Stimulated activated CD8-positive, alpha-beta memory T cell treated with anti-CD3 and anti-CD28 coated beads, Interleukin-15, amount 100 ng/mL, for 1 hour (primary cell): ENCODE results near the gene DSTYK.
"Not testable (repeated sequence)": the region's sequence is repeated elsewhere in the genome, so short reads cannot be mapped to it uniquely, and the experiment has no call there.

ENCODE experiments used
- DNase-seq: peaks from one replicate; pipeline ENCODE4 v3.0.0-alpha.2; 2020; ENCODE audit warnings: low read depth

Gene DSTYK

DNA sequence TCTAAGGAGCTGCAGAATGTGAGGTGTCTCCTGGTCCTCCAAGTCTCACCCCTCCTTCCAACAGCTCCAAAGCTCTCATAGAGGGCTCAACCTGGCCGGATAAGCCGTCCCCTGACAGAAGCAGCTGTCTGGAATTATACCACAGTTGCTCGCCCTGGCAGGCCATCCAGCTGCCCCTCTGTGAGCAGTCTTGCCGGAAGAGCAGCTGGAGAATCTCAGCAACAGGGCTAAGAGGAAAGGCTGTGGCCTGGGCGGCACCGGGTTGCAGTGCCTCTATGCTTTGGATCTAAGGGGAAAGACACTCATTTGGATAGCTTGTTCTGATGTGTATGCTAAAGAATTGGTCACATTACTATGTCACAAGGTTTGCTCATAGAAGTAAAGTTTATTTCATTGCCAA is 28.6 kb upstream of the DSTYK start:
- DNase-seq = no peak

DNA sequence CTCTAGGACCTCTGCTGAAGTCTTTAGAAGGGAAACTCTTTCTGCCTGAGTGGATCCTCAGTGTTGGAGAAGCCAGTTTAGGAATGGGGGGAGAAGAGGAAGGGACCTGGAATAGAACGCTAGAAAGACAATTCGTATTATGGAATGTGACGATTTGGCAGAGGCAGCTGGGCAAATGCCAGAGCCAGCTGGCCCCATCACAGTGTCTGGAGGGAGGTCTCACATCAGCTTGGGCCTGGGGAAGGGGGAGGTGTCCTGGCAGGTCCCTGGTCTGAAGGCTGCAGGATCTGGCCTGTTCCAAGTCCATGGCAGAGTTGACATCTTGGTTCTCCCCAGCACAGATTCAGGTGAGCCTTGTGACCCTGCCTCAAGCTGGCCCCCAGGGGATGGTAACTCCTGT is 27.6 kb upstream of the DSTYK start:
- DNase-seq = no peak

DNA sequence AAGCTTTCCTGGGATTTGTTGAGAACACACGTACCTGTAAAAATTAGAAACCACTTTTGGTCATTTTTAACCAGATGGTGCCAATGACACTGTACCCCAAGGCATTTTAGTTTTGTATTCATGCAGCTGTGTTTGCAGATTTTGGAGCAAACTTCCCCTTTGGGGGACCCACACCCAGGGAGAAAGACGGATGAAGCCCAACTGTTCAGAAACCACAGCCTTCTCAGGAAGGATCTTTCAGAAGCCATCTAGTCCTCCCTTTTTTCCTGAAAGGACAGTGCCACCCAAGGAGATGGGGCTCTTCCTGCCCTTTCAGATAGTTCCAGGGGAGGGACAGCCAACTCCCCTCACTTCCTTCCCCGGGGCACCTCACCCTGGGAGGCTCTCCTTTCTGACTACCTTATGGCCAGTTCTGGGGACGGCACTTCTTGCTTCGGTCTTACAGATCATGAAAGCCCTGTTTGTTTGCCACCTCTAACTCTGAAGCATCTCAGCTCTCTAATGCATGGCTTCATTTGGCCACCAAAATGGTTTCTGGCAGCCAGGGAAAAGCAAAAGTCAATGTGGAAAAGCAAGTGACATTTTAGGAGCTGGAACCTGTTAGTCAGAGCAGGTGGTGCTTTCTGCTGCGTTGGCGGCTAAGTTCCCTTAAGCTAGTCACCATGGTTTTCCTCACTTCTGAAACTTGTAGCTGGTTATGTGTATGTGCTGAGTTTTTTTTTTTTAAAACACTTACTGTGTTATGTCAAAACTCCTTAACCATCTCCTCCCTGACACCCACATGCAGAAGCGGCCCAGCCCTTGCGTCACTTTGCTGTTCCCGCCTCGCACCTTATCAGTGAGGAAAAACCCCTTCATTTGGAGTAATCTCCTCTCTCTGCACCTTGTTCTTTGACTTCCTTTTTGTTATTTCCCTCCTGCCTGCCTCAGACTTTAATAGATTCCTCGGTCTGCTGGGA is 26.3 kb upstream of the DSTYK start:
- DNase-seq = no peak

DNA sequence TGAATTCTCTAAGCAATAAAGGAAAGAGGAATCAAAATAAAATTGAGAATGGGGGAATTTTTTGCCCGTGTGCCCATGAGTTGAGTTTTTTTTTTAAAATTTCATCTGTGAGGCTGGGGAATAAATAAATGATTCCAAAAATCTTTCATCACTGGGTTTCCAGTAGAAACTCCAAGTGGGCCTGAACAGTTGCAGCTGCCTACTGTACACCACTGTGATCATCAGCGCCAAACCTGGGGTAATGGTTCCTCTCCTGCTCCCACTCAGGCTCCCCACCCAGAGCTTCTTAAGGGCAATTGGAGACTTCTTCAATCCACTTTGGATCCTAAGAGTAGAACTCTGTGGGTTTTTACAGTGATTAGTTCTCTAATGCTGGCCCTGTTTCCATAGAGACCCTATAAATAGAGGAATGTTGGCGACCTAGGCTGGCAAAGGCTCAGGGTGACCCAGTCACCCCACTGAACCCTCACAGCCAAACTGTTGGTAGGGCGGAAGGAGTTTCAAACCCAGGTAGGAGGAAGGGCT is 25.5 kb upstream of the DSTYK start:
- DNase-seq = no peak

DNA sequence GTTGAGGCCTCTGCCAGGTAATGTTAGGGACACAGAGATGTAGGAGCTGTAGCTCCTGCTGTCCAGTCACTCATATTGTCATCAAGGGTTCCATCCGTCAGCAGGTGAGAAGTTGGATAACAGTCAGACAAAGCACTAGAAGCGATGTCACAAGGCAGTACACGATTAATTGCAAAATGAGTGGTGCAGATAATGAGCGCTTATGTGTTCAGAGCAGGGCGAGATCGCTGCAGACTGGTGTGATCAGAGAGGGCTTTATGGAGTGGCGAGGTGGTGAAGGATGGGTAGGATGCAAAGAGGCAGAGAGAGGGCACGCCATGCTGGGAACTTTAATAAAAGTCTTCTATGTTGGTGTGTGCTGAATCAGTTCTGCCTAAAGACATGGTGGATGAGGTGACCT is 25.0 kb upstream of the DSTYK start:
- DNase-seq = no peak

DNA sequence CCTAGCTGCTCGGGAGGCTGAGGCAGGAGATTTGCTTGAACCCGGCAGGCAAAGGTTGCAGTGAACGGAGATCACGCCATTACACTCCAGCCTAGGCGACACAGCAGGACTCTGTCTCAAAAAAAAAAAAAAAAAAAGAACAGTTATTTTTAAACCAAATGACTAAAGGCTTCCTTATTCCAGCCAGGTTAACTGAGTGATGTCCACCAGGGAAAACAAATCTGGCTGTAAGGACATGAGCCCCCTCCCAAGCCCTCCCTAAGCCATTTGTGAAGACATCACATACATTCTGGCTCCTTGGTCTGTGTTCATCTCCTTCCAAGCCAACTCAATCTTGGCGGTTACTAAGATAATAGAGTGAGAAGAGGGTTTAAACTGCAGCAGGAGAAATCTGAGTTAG is 24.4 kb upstream of the DSTYK start:
- no peak for DNase-seq

DNA sequence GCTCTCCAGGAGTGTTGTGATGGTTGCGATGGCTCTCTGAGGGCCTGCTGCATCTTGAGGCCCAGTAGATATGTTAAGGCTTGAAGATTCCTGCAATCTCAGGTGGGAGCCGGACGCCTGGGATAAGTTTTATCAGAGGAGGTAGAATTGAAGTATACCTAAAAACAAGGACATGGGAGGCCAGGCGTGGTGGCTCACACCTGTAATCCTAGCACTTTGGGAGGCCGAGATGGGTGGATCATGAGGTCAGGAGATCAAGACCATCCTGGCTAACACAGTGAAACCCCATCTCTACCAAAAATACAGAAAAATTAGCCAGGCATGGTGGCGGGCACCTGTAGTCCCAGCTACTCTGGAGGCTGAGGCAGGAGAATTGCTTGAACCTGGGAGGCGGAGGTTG is 22.5 kb upstream of the DSTYK start:
- DNase-seq = not testable (repeated sequence)

DNA sequence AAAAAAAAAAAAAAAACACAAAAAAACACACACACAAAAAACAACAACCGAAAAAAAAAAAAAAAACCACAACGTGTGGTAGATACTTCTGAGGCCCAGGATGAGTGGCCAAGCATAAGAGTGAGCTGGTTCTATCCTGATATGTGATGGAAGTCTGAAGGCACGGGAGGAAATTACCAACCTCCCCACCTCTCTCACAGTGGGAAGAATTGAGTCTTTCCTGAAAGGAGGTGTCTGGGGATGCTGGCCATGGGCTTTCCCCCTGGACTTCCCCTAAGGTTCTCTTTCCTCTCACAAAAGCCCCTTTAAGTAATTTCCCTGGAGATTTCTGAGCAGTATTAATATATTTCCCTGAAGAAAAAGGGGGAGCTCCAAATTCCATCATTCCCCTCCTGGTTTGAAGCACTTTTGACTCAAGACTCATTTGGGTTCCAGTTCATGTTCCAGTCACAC is 21.5 kb upstream of the DSTYK start:
- DNase-seq = no peak

DNA sequence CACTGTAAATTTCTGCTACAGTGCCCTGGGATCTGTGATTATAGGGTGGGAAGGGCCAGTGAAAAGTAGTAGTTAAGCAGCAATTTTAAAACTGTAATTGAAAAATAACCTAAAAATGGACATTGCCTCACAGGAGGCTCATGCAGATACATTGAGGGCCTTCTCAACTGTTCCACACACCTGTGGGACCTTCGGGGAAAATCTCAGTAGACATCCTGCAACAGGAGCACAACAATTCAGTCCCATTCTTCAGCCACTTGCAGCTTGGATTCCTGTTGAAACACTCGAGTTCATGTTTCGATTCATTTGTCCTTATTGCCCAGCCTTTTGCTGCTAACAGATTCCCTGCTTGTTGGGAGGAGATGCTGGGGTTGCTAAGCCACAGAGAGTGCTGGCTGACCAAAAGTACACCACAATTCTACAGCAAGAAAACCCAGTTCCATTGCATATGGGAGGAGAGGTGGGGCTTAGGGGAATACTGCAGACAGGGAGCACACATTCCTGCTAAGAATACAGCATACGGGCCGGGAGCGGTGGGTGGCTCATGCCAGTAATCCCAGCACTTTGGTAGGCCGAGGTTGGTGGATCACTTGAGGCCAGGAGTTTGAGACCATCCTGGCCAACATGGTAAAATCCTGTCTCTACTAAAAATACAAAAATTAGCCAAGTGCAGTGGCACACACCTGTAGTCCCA is 20.8 kb upstream of the DSTYK start:
- no peak for DNase-seq

DNA sequence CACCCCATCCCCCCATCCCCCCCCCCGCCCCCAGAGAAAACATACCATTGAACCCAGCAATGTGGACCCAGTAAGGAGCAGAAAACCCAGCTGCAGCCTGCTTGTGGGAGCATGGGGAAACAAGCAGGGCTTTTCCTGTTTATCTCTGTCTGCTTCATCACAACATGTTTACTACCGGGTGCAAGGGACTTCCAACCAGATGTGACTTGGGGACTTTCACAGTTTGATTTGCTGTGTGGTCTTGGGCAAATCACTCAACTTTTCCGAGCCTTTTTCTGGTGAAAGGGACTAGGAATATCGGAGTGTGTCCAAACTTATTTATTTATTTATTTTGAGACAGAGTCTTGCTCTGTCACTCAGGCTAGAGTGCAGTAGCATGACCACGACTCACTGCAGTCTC is 19.5 kb upstream of the DSTYK start:
- no peak for DNase-seq

DNA sequence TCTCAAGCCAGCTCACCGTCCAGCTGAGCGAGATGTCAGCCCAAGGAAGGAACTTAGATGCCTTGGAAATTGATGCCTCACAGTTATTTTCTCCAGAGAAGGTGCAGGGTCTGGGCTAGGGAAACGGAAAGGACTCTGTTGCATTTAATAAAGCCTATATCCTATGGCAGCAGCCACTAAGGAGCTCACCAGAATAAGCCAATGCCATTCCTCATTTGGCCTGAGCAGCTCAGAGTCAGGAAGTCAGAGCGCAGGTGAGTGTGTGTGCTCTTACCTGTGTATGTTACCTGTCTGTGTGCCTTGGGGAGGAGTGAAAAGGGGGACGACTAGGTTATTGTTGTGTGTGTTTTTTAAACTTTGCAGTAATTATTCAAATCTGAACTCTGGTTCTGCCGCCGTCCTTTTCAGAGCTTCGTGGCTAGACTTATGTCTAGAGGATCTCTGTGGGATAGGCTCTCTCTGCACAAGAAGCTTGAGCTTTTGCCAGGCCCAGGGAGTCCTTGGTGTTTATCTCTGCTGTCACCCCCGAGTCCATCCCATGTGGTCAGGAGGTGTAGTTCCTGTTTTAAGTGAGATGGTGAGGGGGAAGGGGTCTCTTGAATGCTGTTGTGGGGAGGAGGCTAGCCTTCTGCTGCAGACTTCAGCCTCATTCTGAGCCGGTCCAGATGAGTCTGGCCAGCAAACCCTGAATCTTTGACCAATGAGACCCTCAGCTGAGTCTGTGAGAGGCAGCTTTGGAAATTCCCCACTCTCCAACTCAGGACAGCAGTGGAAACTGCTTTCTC is 18.6 kb upstream of the DSTYK start:
- no peak for DNase-seq

DNA sequence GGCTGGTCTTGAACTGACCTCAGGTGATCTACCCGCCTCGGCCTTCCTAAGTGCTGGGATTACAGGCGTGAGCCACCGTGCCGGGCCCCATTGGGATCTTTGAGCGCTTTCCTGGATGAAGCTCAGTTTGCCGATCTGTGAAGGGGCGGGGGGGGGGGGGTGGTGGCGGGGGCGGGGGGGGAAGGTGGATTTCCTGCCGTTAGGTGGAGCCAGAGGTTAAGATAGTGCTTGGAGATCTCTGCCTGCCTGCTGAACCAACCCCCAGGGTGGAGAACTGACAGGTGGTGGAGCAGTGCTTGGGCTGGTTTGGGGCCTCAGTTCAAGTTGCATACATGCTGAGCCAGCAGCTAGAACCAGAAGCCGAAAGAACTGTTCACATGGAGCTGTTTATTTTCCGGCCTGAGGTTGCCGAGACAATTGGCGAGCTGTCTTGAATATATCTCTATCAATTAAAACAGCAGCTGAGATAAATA is 17.9 kb upstream of the DSTYK start:
- DNase-seq = no peak

DNA sequence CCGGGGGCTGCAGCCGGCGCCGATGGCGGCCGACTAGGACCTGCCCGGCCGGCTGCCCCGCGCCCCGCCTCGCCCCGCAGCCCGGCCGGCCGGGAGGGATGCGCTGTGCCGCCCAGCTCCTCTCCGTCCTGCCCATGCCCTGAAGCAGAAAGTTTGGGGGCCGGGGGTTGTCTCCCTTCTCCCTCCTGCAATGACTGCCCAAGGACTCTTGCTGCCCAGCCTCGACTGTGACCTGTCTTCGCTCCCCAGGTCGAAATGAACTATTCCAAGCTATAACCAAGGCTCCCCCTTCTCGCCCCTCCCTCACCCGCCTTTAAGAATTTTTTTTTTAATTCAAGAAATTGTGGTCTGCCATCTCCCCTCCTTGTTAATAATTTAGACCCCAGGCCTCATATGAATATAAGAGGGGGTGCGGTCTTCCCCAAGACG is 16.6 kb upstream of the DSTYK start:
- no peak for DNase-seq

DNA sequence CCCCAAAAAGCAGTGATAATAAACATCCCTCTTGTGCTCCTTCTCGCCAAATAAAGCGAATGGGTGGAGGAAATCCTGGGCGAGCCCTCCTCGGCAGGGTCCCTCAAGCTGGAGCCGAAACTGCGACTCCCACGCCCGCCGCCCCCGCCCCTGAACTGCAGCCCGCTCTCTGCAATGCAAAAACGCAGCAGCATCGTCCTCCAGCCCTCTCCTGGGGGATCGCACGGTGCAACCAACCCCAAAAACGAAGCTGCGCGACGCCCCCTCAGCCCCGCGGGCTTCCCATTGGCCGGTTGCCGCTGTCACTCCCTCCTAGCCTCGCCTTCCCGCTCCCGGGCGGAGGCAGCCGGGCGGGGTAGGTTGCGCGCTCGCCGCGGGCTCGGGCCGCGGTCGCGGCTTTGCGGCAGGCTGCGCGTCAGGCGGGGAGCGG is 16.1 kb upstream of the DSTYK start, which contains the start of gene TMCC2:
Gene TMCC2 (plus strand): TSS at position 363 of the 430 bp plus-strand sequence. CDS start 619 bp downstream, outside the sequence.
- DNase-seq = peak; percentile 55

DNA sequence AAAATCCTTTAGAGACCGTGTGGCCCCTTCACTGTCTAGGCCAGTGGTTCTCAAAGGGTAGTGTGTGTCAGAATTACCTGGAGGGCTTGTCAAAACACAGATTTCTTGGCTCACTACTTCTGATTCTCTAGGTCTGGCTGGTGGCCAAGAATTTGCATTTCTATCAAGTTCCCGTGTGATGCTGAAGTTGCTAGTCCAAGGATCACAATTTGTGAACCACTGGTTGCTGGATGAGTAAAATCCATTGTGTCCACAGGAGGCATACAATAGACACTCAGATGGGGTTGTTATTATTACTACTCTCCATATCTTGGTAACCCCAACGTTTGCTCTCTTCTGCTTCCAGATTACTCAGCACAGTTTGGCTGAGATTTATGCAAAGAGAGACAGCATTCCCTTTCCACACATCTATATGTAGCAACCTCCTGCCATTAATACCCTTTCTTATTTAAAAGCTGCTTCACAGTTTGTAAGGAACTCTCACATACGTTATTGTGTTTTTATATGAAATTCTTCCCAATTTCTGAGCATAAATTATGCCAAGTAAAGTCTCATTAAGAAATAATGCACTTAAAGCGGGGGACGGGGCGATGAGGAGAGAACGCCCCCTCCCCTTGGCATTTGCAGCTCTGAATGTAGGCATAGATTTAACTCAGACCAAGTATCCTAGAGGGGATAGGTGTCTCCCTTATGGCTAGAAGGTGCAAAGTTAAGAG is 15.5 kb upstream of the DSTYK start:
- no peak for DNase-seq

DNA sequence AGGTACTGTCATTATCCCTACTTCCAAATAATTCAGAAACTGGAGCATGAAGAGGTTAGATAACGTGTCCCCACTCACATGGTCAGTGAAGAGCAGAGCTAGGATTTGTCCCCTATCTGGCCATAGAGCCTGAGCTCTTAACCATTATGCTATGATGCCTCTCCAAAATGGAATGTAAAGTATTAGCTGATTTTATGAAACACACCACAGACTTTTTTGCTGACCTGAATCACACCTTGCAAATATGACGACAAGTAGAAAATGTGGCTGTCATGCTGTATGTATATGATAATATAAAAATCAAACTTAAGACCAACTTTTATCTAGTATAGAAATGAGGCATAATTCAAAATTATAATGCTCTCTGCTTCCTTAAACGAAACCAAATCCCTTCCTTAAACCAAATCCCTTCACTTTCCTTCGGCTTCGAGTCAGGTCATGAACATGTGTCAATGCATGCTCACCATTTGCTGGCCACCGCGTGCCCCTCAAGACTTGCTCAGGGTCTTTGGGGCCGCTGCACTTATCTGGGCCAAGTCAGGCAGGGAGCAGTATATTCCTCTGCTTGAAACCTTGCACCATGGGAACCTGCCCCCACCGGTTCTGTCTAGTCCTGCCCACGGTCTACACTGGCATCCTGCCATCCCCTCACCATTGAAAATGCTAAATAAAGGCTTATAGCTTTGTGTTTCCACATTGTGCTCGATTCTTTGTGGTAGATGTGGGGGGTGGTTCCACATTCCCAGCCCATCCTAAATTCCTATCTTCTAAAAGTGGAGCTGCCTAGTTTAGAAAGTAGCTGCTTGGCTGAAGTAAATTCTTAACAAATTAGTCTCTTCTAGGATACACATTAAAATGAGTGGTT is 14.6 kb upstream of the DSTYK start:
- DNase-seq = no peak

DNA sequence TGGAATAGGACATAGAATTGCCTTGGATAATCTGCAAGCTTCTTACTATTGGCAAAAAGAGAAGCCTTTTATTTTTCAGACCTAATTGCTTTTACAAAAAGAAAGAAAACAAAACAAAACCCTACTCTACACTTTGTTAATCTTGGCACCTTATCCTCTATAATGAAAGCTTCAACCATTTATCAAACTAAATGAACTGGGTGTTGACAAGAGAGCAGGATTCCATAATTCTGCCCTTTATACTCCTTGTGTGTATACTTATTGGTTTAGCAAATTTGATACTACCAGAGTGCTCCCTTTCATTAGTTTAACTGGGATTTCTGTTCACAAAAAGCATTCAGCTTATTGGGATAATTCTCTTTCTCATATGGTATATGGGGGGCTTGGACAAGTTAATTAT is 13.2 kb upstream of the DSTYK start:
- no peak for DNase-seq

DNA sequence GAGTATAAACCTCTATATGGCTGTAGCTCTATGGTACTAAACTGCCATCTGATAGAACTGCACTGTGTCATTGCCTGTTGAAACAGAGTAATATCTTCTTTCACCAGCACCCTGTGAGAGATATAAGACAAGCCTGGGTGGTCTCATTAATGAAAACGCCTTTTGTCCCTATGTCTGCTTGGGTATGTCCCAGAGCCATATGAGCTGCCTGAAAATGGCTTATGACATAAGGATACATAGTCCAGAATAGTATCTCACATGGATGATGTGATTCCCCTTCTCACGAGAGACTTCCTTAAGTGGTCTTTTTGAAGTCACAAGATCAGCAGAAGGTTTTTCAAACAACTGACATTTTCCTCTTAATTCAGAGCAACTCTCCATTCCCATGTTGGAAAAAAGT is 8.9 kb upstream of the DSTYK start:
- DNase-seq = no peak

DNA sequence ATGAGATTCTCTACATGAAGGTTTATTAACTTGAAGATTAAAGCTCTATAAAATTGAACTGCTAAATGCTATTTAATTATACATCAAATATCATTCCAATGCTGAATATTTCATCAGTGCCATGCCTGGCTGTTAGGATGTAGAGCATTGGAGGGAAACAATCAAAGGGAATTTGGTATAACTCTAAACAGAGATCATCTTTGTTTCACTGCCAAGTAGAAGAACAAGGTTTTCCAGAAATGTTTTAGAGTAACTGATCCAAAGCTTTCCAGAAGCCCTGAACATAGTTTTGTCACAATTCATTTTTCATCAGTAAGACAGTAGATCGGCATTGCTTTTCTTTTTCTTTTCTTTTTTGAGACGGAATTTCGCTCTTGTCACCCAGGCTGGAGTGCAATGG is 5.9 kb upstream of the DSTYK start:
- DNase-seq = no peak

DNA sequence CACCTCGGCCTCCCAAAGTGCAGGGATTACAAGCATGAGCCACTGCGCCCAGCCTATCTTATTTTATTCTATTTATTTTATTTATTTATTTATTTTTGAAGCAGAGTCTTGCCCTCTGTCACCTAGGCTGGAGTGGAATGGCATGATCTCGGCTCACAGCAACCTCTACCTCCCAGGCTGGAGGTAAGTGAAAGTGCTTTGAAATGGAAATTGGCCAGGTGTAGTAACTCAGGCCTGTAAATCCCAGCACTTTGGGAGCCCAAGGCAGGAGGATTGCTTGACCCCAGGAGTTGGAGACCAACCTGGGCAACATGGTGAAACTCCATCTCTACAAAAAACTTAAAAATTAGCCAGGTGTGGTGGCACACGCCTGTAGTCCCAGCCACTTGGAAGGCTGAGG is 5.1 kb upstream of the DSTYK start:
- DNase-seq = no peak
